Colonic mucosa (tissue), 4 donors: Measurements from ENCODE around the gene AKT2. TPM values are rescaled to one million over a fixed set of nuclear protein-coding genes. Genes with fewer than 3 reads are reported as not detected.

Source experiments
- DNase-seq: peaks from one replicate; pipeline ENCODE4 v3.0.0-alpha.2; 2020
- H3K27ac ChIP-seq: fragments of 200-600 bp; one replicate; pipeline ENCODE4 v1.8.0; 2021
- H3K27me3 ChIP-seq: fragments of 200-600 bp; one replicate; pipeline ENCODE4 v1.8.0; 2021
- H3K36me3 ChIP-seq: fragments of 200-600 bp; one replicate; pipeline ENCODE4 v1.8.0; 2021
- H3K4me1 ChIP-seq: fragments of 200-600 bp; one replicate; pipeline ENCODE4 v1.8.0; 2021; ENCODE audit warnings: mild to moderate bottlenecking
- H3K4me3 ChIP-seq: fragments of 200-600 bp; one replicate; pipeline ENCODE4 v1.8.0; 2021
- H3K9ac ChIP-seq, 2 donors: one replicate each; pipeline ENCODE4 v1.7.0; 2013; ENCODE audit warnings: control low read depth in 2 of 2, low read depth in 2 of 2, low read length in 2 of 2
- H3K9me3 ChIP-seq: fragments of 200-600 bp; one replicate; pipeline ENCODE4 v1.8.0; 2021
- CTCF ChIP-seq: fragments of 200-600 bp; IDR thresholded peaks from one replicate; pipeline ENCODE4 v1.8.0; 2022; ENCODE audit warnings: antibody characterized with exemption, mild to moderate bottlenecking
- intact Hi-C: fragments of 100-400 bp; cut with DNase I; formaldehyde crosslinking; loops from one replicate; pipeline ENCODE4 v1.14.1; 2022
- total RNA-seq, 2 donors: library from RNA; stranded (reverse); fragmentation: NEBNext Ultra II Directional in 1 of 2; extraction: Animal tissue kit (Norgen Biotek cat#: 25700) in 1 of 2; gene quantifications; one replicate each; pipeline ENCODE4 v1.2.1, GENCODE V29; 2021
- donor health status: healthy.
- donor health status: DM: no; HTN: no; CAD: no.
- donor health status: DM: no; HTN: no; CAD: no.

AKT2 gene
- total RNA-seq, 2 donors from 2014 or later, result 95.4 to 119 TPM

DNA sequence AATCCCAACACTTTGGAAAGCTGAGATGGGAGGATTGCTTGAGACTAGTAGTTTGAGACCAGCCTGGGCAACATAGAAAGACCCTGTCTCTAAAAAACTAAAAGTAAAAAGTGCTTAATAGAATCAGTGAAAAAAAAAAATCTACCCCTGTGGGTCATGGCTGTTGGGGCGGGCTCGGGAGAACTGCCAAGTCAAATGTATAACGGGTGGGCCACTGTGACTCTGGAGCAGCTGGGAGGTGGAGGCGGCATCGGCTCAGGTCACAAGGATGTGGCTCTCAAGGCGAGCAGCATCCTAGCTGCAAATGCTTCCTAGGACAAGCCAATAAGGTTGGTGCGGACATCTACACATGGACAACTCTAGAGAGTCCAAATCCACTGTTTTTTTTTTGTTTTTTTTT, 32.2 kb upstream of the AKT2 start:
- DNase-seq, result no peak
- no peaks in the 10 kb centered on the region for H3K36me3 ChIP-seq
- no peak overlapping the region for H3K9ac ChIP-seq
- no peak for TF ChIP-seq CTCF
- intact Hi-C loops, result no loop called here
- no peaks in the 10 kb centered on the region for H3K4me1 ChIP-seq
- no peak overlapping the region for H3K27ac ChIP-seq
- no peak overlapping the region for H3K4me3 ChIP-seq
- no peaks in the 10 kb centered on the region for H3K27me3 ChIP-seq
- no peaks in the 10 kb centered on the region for H3K9me3 ChIP-seq

DNA sequence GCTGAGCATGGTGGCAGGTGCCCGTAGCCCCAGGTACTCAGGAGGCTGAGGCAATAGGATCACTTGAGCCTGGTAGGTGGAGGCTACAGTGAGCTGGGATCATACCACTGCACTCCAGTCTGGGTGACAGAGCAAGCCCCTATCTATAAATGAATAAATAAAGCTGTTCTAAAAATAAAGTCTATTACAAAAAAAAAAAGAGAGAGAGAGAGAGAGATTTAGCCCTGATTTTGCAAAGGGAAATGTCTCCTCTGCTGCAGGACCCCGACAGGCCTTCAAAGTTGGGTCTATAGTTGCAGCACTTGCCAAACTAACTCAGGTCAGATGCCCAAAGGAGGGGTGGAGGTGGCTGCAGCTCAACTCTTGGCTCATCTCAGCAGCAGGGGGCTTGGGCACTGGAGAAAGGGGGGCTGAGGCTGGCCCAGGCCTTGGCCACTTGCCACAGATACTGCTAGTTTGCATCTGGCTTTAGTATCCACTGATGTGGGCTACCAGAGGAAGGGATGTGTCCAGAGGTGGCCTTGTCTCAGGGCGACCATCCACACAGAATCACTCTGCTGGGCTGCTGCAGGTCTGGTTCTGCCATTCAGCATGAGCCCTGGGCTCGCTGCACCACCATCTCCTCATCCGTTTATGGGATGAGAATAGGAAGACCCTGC, 30.8 kb upstream of the AKT2 start:
- Histone ChIP-seq H3K9ac (no peak overlapping the region), H3K4me1 (no peaks in the 10 kb centered on the region), H3K27ac (no peak overlapping the region), H3K36me3 (no peaks in the 10 kb centered on the region), H3K9me3 (no peaks in the 10 kb centered on the region), H3K4me3 (no peak overlapping the region), H3K27me3 (no peaks in the 10 kb centered on the region)
- intact Hi-C loops, result no loop called here
- no peak for DNase-seq
- TF ChIP-seq CTCF, result no peak

DNA sequence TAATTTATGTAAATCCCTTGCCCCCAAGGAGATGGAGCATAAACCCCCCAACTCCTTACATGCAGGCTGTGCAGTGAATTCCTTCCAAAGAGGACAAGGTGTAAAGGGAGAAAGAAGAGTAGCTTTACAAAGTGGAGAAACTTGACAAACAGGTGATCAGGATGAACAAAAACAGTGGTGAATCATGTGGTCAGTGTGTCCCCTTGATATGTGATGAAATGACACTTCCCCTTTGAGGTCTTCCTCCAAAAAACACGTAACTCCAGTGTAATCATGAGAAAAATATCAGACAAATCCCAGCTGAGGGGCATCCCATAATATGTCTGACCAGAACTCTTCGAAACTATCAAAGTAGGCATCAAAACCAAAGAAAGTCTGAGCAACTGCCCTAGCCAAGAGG, 29.5 kb upstream of the AKT2 start:
- no peaks in the 10 kb centered on the region for H3K9me3 ChIP-seq
- H3K27me3 ChIP-seq, result no peaks in the 10 kb centered on the region
- intact Hi-C loops, result no loop called here
- H3K36me3 ChIP-seq, result no peaks in the 10 kb centered on the region
- no peak overlapping the region for H3K4me3 ChIP-seq
- no peak for DNase-seq
- no peak overlapping the region for H3K9ac ChIP-seq
- H3K4me1 ChIP-seq, result no peaks in the 10 kb centered on the region
- H3K27ac ChIP-seq, result no peak overlapping the region
- TF ChIP-seq CTCF, result no peak

DNA sequence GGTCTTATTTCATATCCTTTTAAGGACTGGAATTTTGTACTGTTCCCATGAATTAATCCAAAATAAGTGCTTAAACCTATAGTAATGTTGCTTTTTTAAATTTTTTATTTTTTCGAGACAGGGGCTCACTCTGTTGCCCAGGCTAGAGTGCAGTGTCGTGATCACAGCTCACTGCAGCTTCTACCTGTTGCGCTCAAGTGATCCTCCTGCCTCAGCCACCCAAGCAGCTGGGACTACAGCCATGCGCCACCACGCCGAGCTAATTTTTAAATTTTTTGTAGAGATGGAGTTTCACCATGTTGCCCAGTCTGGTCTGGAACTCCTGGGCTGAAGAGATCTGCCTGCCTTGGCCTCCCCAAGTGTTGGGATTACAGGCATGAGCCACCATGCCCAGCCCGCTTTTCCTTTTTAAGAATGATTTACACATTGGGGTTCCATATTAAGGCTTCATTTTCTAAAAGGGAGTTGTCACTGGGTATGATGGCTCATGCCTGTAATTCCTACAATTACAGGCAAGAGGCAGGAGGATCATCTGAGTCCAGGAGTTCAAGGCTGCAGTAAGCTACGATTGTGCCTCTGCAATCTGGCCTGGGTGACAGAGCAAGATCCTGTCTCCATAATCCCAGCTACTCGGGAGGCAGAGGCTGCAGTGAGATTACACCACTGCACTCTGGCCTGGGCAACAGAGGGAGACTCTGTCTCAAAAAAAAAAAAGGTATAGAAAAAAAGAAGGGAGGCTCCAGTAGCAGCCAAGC, 28.3 kb upstream of the AKT2 start:
- Histone ChIP-seq H3K36me3 (no peaks in the 10 kb centered on the region), H3K4me1 (no peaks in the 10 kb centered on the region), H3K9me3 (no peaks in the 10 kb centered on the region), H3K27me3 (no peaks in the 10 kb centered on the region), H3K27ac (no peak overlapping the region), H3K4me3 (no peak overlapping the region), H3K9ac (no peak overlapping the region)
- intact Hi-C loops, result no loop called here
- TF ChIP-seq CTCF, result no peak
- no peak for DNase-seq

DNA sequence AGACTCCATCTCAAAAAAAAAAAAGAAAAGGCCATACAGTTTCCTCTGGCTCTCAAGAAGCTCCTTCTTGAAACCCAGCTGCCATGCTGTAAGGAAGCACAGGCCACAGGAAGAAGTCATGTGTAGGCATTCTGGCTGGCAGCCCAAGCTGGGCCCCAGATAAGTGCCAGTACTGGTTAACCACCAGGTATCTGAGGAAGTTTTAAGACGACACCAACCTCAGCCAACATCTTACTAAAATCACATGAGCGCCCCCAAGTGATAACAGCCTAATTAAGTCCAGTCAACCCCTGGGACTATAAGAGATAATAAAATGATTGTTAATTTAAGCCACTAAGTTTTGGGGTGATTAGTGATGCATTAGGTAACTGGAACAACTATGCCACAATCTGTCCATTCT, 27.4 kb upstream of the AKT2 start:
- no peak overlapping the region for H3K9ac ChIP-seq
- no peaks in the 10 kb centered on the region for H3K9me3 ChIP-seq
- no peak overlapping the region for H3K27ac ChIP-seq
- no peaks in the 10 kb centered on the region for H3K27me3 ChIP-seq
- TF ChIP-seq CTCF, result no peak
- no peaks in the 10 kb centered on the region for H3K36me3 ChIP-seq
- DNase-seq, result no peak
- no peaks in the 10 kb centered on the region for H3K4me1 ChIP-seq
- intact Hi-C loops, result no loop called here
- H3K4me3 ChIP-seq, result no peak overlapping the region
